Measurements from ENCODE around the gene KIF26B. TPM values are rescaled to one million over a fixed set of nuclear protein-coding genes. Genes with fewer than 3 reads are reported as not detected.

The KIF26B gene
- polyA plus RNA-seq, 1 of the 3 experiments (the other 2 are of a cell fraction) = 2.6 TPM

DNA sequence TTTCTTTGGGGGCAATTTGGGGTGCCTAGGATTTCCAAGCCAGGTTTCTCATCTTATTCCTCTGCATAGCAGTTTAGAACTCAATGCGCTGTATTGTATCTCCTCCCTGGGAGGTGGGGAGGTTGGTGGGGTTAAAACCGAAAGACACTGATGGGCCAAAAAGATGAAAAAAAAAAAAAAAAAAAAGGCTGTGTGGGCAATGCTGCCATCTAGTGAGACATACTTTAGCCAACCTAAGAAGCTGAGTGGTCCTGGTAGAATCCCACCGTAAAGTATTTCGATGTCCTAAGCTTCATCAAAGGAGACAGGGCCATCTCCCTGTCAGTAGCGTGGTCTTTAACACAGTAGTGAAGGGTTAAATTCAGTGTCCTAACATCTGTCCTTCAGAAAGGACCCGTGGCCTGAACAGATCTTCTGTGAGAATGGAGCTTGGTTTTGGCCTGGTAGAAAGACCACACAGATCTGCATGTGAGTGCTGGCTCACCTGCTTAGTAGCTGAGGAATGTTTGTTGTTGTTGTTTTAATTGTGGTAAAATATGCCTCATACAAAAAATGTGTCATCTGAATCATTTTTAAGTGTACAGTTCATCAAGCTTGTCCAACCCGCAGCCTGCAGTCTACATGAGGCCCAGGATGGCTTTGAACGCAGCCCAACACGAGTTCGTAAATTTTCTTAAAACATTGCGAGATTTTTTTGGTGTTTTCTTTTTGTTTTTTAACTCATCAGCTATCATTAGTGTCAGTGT is 226.2 kb downstream of the KIF26B start:
- CTCF ChIA-PET = interaction anchor here (0.5 to 1.9 kb wide), 9 partner anchors 8 to 228 kb away, joined by 3 to 13 read pairs (median 3); partner anchors contain the start of gene KIF26B
- peak; percentile 42 for DNase-seq

DNA sequence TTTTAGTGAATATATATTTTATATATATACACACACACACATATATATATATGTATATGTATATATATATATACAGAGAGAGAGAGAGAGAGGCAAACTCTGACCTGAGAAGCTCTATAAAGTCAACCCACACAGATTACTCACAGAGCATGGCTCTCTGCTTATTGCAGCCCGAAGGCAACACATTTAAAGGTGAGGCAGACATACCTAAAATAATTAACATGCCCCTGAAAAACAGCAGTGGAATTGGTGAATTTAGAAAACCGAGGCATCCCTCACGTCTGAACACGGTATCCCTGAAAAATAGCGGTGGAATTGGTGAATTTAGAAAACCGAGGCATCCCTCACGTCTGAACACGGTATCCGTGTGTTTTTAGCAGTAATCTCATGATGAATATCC is 228.2 kb downstream of the KIF26B start:
- no peaks in the 10 kb centered on the region for H3K27me3 ChIP-seq (ENCODE audit: insufficient read depth)
- peaks cover 0 to 36% of the 10 kb centered on the region in 2 experiments; a peak in 2 of 4 replicates for H3K4me1 ChIP-seq (ENCODE audit: control insufficient read depth in 1 of 2, insufficient read depth in 2 of 2, low read depth in 1 of 2, low read length in 1 of 2)
- ChIA-PET CTCF (no interaction called here), POLR2A (no interaction called here)
- no peak overlapping the region for H3K4me2 ChIP-seq
- no peaks in the 10 kb centered on the region for H3K9me2 ChIP-seq
- no peak overlapping the region for H2AFZ ChIP-seq (ENCODE audit: low read depth)
- no peaks in the 10 kb centered on the region for H4K20me1 ChIP-seq (ENCODE audit: insufficient read depth)
- 84% methylated on average over 9 of the region's 9 CpGs for WGBS (ENCODE audit: low lambda C conversion rate)
- H3K4me3 ChIP-seq (ENCODE audit: low read depth in 2 of 2, low read length in 1 of 2) = no peak overlapping the region
- no peak overlapping the region for H3K27ac ChIP-seq (ENCODE audit: low read depth in 2 of 2, low read length in 1 of 2)
- H3K9me3 ChIP-seq = no peaks in the 10 kb centered on the region
- H3K79me2 ChIP-seq (ENCODE audit: insufficient read depth) = no peaks in the 10 kb centered on the region
- H3F3A ChIP-seq (replicated peaks; ENCODE audit: insufficient read depth) = no peaks in the 10 kb centered on the region
- H3K9ac ChIP-seq = no peak overlapping the region
- TF ChIP-seq EP300 (IDR thresholded peaks at IDR 0.05; ENCODE audit: borderline replicate concordance in 1 of 2, low read depth in 1 of 2, low read length in 1 of 2) (no peak), RFX5 (IDR thresholded peaks at IDR 0.05; ENCODE audit: low read length) (no peak), SMC3 (IDR thresholded peaks at IDR 0.05; ENCODE audit: low read depth, low read length) (no peak), RCOR1 (IDR thresholded peaks at IDR 0.05; ENCODE audit: low read length) (no peak), MEF2A (IDR thresholded peaks at IDR 0.05; ENCODE audit: borderline replicate concordance, low read depth) (no peak), NFIC (IDR thresholded peaks at IDR 0.05; ENCODE audit: borderline replicate concordance) (no peak), GABPA (IDR thresholded peaks at IDR 0.05; ENCODE audit: low read depth) (no peak), NRF1 (IDR thresholded peaks at IDR 0.05; ENCODE audit: low read depth, low read length) (no peak), RXRA (IDR thresholded peaks at IDR 0.05; ENCODE audit: borderline replicate concordance, low read depth) (no peak), TCF12 (IDR thresholded peaks at IDR 0.05) (no peak)
- TF ChIP-seq, protein P1, sequence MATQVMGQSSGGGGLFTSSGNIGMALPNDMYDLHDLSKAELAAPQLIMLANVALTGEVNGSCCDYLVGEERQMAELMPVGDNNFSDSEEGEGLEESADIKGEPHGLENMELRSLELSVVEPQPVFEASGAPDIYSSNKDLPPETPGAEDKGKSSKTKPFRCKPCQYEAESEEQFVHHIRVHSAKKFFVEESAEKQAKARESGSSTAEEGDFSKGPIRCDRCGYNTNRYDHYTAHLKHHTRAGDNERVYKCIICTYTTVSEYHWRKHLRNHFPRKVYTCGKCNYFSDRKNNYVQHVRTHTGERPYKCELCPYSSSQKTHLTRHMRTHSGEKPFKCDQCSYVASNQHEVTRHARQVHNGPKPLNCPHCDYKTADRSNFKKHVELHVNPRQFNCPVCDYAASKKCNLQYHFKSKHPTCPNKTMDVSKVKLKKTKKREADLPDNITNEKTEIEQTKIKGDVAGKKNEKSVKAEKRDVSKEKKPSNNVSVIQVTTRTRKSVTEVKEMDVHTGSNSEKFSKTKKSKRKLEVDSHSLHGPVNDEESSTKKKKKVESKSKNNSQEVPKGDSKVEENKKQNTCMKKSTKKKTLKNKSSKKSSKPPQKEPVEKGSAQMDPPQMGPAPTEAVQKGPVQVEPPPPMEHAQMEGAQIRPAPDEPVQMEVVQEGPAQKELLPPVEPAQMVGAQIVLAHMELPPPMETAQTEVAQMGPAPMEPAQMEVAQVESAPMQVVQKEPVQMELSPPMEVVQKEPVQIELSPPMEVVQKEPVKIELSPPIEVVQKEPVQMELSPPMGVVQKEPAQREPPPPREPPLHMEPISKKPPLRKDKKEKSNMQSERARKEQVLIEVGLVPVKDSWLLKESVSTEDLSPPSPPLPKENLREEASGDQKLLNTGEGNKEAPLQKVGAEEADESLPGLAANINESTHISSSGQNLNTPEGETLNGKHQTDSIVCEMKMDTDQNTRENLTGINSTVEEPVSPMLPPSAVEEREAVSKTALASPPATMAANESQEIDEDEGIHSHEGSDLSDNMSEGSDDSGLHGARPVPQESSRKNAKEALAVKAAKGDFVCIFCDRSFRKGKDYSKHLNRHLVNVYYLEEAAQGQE (IDR thresholded peaks at IDR 0.05; ENCODE audit: low read depth, low read length) = no peak
- TF ChIP-seq, protein P2, sequence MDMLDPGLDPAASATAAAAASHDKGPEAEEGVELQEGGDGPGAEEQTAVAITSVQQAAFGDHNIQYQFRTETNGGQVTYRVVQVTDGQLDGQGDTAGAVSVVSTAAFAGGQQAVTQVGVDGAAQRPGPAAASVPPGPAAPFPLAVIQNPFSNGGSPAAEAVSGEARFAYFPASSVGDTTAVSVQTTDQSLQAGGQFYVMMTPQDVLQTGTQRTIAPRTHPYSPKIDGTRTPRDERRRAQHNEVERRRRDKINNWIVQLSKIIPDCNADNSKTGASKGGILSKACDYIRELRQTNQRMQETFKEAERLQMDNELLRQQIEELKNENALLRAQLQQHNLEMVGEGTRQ (IDR thresholded peaks at IDR 0.05; ENCODE audit: borderline replicate concordance, low read depth, low read length) = no peak
- H3K36me3 ChIP-seq (replicated peaks in 1 of 2; ENCODE audit: control insufficient read depth in 1 of 2, insufficient read depth in 2 of 2, low read length in 1 of 2) = peaks cover 5 to 23% of the 10 kb centered on the region in 2 experiments
- DNase-seq = no peak

More for the DNA sequence above, 226.2 kb downstream of the KIF26B start:
- Histone ChIP-seq H3K79me2 (ENCODE audit: insufficient read depth) (no peaks in the 10 kb centered on the region), H3K27ac (ENCODE audit: low read depth in 2 of 2, low read length in 1 of 2) (peak overlapping the region in 1 of 2 experiments; percentile 26; a peak in 1 of 4 replicates), H3F3A (replicated peaks; ENCODE audit: insufficient read depth) (no peaks in the 10 kb centered on the region), H3K9ac (no peak overlapping the region), H3K36me3 (replicated peaks in 1 of 2; ENCODE audit: control insufficient read depth in 1 of 2, insufficient read depth in 2 of 2, low read length in 1 of 2) (peaks cover 5 to 33% of the 10 kb centered on the region in 2 experiments), H2AFZ (ENCODE audit: low read depth) (no peak overlapping the region), H3K27me3 (ENCODE audit: insufficient read depth) (no peaks in the 10 kb centered on the region), H3K4me3 (ENCODE audit: low read depth in 2 of 2, low read length in 1 of 2) (no peak overlapping the region), H3K4me2 (no peak overlapping the region), H4K20me1 (ENCODE audit: insufficient read depth) (no peaks in the 10 kb centered on the region), H3K9me2 (no peaks in the 10 kb centered on the region), H3K4me1 (ENCODE audit: control insufficient read depth in 1 of 2, insufficient read depth in 2 of 2, low read depth in 1 of 2, low read length in 1 of 2) (peaks cover 0 to 32% of the 10 kb centered on the region in 2 experiments; a peak in 2 of 4 replicates), H3K9me3 (no peaks in the 10 kb centered on the region)
- WGBS (ENCODE audit: low lambda C conversion rate) = 85% methylated on average over 11 of the region's 11 CpGs
- TF ChIP-seq, protein P3, sequence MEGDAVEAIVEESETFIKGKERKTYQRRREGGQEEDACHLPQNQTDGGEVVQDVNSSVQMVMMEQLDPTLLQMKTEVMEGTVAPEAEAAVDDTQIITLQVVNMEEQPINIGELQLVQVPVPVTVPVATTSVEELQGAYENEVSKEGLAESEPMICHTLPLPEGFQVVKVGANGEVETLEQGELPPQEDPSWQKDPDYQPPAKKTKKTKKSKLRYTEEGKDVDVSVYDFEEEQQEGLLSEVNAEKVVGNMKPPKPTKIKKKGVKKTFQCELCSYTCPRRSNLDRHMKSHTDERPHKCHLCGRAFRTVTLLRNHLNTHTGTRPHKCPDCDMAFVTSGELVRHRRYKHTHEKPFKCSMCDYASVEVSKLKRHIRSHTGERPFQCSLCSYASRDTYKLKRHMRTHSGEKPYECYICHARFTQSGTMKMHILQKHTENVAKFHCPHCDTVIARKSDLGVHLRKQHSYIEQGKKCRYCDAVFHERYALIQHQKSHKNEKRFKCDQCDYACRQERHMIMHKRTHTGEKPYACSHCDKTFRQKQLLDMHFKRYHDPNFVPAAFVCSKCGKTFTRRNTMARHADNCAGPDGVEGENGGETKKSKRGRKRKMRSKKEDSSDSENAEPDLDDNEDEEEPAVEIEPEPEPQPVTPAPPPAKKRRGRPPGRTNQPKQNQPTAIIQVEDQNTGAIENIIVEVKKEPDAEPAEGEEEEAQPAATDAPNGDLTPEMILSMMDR (IDR thresholded peaks at IDR 0.05) = peak; percentile 50
- TF ChIP-seq ELF1 (IDR thresholded peaks at IDR 0.05) (no peak), SMC3 (IDR thresholded peaks at IDR 0.05; ENCODE audit: low read depth, low read length) (peak; percentile 42), RAD21 (IDR thresholded peaks at IDR 0.05; ENCODE audit: low read length) (peak; percentile 64)
- POLR2A ChIA-PET = no interaction called here

All from SK-N-SH (cell line).